ENCODE results near the gene NHLRC2.
"Not testable (repeated sequence)": the region's sequence is repeated elsewhere in the genome, so short reads cannot be mapped to it uniquely, and the experiment has no call there.

NHLRC2 gene

GRCh38 chr10:113929522-113929921 is 75.1 kb downstream of the NHLRC2 start:
- FAIRE-seq, result no peak
- no peak for TF ChIP-seq POLR2A (IDR thresholded peaks at IDR 0.05; ENCODE audit: low read depth, low read length)
- no peak for DNase-seq (ENCODE audit: insufficient read length, low spot score)

DNA sequence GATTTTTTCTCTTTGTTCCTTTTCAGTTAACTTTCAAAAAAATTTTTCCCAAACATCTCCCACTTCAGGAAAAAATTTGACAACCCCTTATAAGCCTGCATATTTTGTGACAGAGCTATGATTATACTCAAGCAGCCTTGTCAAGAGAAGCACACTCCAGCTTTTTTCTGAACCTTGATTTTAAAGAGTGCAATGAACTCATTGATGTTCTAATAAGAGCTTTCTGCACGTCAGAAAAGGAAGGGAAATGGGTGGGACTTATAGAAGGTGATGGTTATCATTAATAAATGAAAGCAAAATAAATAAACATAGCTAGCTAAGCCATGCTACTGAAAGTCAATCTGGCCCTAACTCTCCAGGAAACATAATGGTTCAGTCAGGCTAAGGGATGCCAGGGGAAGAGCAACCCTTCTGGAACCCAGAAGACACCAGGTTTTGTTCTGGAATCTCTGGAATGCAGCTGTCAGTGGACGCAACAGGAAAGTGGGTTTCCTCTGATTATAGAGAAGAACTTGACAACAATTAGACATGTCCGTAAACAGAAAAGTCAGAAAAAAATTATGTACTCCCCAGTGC is 76.1 kb downstream of the NHLRC2 start:
- TF ChIP-seq POLR2A (IDR thresholded peaks at IDR 0.05; ENCODE audit: low read depth, low read length), result no peak
- FAIRE-seq, result no peak
- no peak for DNase-seq (ENCODE audit: insufficient read length, low spot score)

GRCh38 chr10:113932854-113933253 is 78.4 kb downstream of the NHLRC2 start:
- DNase-seq (ENCODE audit: insufficient read length, low spot score) (no peak), FAIRE-seq (no peak)
- TF ChIP-seq POLR2A (IDR thresholded peaks at IDR 0.05; ENCODE audit: low read depth, low read length), result no peak

- no peak for DNase-seq (ENCODE audit: insufficient read length, low spot score)
- no peak for TF ChIP-seq POLR2A (IDR thresholded peaks at IDR 0.05; ENCODE audit: low read depth, low read length)
- FAIRE-seq, result no peak
Observed at GRCh38 chr10:113933894-113934532, 79.6 kb downstream of the NHLRC2 start.

DNA sequence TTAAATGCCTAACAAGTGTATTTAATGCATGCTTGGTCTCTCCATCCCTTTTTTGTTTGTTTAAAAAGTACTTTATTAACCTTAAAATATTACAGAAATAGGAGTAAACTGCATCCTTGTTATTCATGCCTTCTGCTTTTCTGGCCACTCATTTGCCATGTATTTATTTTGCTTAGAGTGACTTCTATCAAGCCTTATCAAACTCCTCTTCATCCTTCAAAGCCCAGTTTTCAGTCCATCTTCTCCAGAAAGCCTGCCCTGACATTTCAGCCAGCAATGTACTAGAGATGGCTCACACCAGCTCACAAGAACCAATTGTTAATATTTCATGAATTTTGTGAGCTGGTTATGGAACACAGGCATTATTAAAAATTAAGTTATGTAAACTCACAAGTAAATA is 82.8 kb downstream of the NHLRC2 start:
- DNase-seq (ENCODE audit: insufficient read length, low spot score) (no peak), FAIRE-seq (no peak)
- no peak for TF ChIP-seq POLR2A (IDR thresholded peaks at IDR 0.05; ENCODE audit: low read depth, low read length)

DNA sequence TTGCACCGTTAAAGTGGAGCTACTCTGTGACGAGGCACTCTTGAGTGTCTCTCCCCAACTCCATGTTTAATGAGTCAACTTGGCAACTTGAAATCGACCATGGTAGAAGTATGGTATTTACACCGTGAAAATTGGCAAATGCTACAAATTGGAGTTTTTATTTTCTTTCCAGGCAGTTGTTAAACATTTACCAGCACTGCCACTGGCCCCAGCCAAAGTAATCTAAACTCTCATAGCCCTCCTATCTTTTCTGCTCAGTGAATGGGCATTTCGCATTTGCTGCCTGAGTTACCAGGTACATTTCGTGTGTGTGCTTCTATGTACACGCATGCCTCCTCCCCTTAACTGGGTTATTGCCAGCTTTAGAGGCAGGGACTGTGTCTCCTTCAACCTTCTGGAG is 83.3 kb downstream of the NHLRC2 start:
- DNase-seq (ENCODE audit: insufficient read length, low spot score) (no peak), FAIRE-seq (no peak)
- no peak for TF ChIP-seq POLR2A (IDR thresholded peaks at IDR 0.05; ENCODE audit: low read depth, low read length)

DNA sequence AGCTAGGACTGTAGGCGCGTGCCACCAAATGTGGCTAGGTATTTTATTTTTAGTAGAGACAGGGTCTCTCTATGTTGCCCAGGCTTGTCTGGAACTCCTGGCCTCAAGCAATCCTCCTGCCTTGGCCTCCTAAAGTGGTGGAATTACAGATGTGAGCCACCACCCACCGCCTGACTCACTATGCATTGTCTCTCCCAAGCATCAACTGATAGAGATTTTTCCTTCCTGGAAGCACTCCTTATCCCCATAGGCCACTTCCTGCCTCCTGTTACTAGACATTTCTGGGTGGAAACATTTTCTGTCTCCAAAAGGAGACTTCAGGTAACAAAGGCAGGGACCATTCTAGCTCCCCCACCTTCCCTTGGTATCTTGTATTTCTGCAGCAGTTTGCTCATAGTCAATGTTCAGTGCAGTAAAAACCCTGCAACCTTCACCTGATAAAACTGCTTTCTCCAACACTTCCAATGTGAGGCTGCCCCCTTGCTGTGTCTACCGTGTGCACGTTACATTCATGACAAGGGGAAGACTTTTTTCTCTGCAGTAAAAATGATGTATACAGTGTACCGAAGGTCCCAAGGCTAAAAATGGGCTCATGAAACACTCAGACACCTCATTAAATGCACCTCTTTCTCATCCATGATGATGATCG is 84.9 kb downstream of the NHLRC2 start:
- no peak for TF ChIP-seq POLR2A (IDR thresholded peaks at IDR 0.05; ENCODE audit: low read depth, low read length)
- DNase-seq (ENCODE audit: insufficient read length, low spot score) (no peak), FAIRE-seq (no peak)

GRCh38 chr10:113941140-113941539 is 86.7 kb downstream of the NHLRC2 start:
- no peak for FAIRE-seq
- no peak for TF ChIP-seq POLR2A (IDR thresholded peaks at IDR 0.05; ENCODE audit: low read depth, low read length)
- no peak for DNase-seq (ENCODE audit: insufficient read length, low spot score)

- not testable (repeated sequence) for DNase-seq (ENCODE audit: insufficient read length, low spot score); FAIRE-seq
Observed at GRCh38 chr10:113943196-113943595, 88.7 kb downstream of the NHLRC2 start.

DNA sequence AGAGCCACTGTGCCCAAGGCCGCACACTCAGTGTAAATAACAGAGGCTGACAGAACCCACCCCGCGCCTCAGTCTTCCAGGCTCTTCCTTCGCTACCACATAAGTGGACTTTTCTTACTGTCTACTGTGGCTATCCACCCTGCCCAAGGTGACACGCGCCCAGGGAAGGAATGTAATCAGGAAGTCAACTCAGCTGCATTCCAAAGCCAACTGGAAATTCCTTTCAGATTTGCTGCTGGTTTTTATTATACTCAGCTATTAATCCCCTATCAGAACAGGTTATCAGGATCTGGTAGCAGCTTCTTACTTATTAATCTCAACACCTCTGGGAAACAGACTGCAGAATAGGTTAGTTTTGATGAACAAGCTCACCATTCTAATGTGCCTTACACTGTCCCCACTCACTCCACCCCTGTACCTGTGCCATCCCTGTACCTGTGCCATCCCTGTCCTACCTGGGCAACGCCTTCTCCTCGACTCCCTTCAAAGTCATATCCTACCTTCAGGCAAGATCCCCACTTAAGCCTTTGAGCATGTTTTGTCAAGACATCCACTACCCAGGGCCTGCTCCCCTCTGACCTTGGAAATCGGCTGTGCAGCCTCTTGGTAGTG is 90.7 kb downstream of the NHLRC2 start:
- peak; percentile 41 for DNase-seq (ENCODE audit: insufficient read length, low spot score)
- FAIRE-seq, result no peak
- TF ChIP-seq POLR2A (IDR thresholded peaks at IDR 0.05; ENCODE audit: low read depth, low read length), result no peak

GRCh38 chr10:113945687-113946085 is 91.2 kb downstream of the NHLRC2 start:
- no peak for TF ChIP-seq POLR2A (IDR thresholded peaks at IDR 0.05; ENCODE audit: low read depth, low read length)
- no peak for FAIRE-seq
- no peak for DNase-seq (ENCODE audit: insufficient read length, low spot score)

DNA sequence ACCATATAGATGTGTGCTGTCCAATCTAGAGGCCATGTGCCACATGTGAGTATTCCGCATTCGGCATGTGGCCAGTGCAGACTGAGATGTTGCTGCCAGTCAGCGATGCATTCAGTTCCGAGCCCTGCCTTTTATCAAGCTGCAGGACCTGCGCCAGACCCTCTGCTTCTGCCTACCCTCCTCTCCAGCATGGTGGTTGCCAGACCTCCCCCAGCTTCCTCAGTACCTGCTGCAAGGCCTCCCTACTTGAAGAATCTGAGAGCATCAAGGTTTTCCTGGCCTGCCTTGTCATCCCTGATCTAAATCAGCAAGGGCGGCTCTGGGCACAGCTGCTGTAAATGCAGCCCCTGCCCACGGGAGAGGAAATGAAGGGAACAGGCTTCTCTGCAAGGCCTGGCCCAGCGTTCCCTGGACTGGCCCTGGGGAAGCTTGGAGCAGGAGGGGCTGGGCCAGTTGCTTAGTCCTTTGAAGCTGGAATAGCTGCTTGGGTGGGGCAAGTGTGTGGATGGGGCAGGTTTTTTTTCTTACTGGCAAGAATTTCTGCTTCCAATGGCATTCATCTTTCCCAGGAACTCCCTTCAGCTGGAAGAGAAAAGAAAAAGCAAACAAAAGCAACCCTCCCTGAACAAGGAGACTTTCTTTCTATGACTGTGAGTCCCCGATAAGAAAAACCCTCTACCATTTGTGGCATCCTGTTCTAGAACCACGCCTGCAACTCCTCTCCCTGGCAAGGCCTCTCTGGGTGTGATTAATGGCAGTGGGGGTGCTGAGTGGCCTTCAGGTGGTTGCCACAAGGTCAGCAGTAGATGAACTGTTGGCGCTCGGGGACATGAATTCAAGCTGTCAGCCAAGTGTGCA is 93.0 kb downstream of the NHLRC2 start:
- DNase-seq (ENCODE audit: insufficient read length, low spot score) (no peak), FAIRE-seq (no peak)
- no peak for TF ChIP-seq POLR2A (IDR thresholded peaks at IDR 0.05; ENCODE audit: low read depth, low read length)

GRCh38 chr10:113948048-113948447 is 93.6 kb downstream of the NHLRC2 start:
- FAIRE-seq, result no peak
- TF ChIP-seq POLR2A (IDR thresholded peaks at IDR 0.05; ENCODE audit: low read depth, low read length), result no peak
- no peak for DNase-seq (ENCODE audit: insufficient read length, low spot score)

GRCh38 chr10:113950268-113950667 is 95.8 kb downstream of the NHLRC2 start:
- TF ChIP-seq POLR2A (IDR thresholded peaks at IDR 0.05; ENCODE audit: low read depth, low read length), result no peak
- FAIRE-seq, result no peak
- DNase-seq (ENCODE audit: insufficient read length, low spot score), result no peak

Data from H54 (cell line).